K562 (cell line): ENCODE measurements around the gene KLHL6. TPM values are rescaled to one million over a fixed set of nuclear protein-coding genes. Genes with fewer than 3 reads are reported as not detected.

Experiments used
- CCAR2 ChIP-seq: fragments of 200-400 bp; formaldehyde crosslinking; IDR thresholded peaks from 2 replicates; pipeline ENCODE4 v1.6.1; 2017; ENCODE audit warnings: mild to moderate bottlenecking, low read depth, low read length
- DPF2 ChIP-seq: fragments of 450-650 bp; IDR thresholded peaks from 2 replicates; pipeline ENCODE4 v1.6.1; 2016
- HMG20A ChIP-seq: fragments of 450-650 bp; formaldehyde crosslinking; conservative IDR thresholded peaks from 2 replicates; pipeline ENCODE4 v1.4.0; 2020; ENCODE audit warnings: mild to moderate bottlenecking, mixed read lengths
- KLF16 ChIP-seq: IDR thresholded peaks from 2 replicates; pipeline ENCODE4 v1.6.1; 2016; ENCODE audit warnings: antibody characterized with exemption
- POLR3G ChIP-seq: IDR thresholded peaks from 2 replicates; pipeline ENCODE4 v1.6.1; 2011; ENCODE audit not compliant: insufficient read length, insufficient replicate concordance; ENCODE audit errors: extremely low read depth
- SMARCC2 ChIP-seq: fragments of 450-650 bp; IDR thresholded peaks from 2 replicates; pipeline ENCODE4 v1.6.1; 2017; ENCODE audit warnings: antibody characterized with exemption, moderate library complexity, mild to moderate bottlenecking, low read depth
- SMARCE1 ChIP-seq: fragments of 450-650 bp; IDR thresholded peaks from 2 replicates; pipeline ENCODE4 v1.7.1; 2016; ENCODE audit warnings: mild to moderate bottlenecking
- STAG1 ChIP-seq: sonication (generic); formaldehyde crosslinking; IDR thresholded peaks from 2 replicates; pipeline ENCODE4 v1.5.0; 2020; ENCODE audit warnings: missing genetic modification reagents, borderline replicate concordance
- TFAM ChIP-seq: fragments of 250-450 bp; sonication (Bioruptor Pico); conservative IDR thresholded peaks from 2 replicates; pipeline ENCODE4 v1.5.0; 2021; ENCODE audit warnings: mild to moderate bottlenecking, moderate library complexity
- ZNF41 ChIP-seq: fragments of 250-450 bp; sonication (Bioruptor Pico); conservative IDR thresholded peaks from 2 replicates; pipeline ENCODE4 v1.4.0; 2020; ENCODE audit warnings: mild to moderate bottlenecking
- ZNF507 ChIP-seq: conservative IDR thresholded peaks from 2 replicates; pipeline ENCODE4 v1.6.1; 2017; ENCODE audit warnings: missing genetic modification characterization, missing compliant biosample characterization
- ZNF668 ChIP-seq: fragments of 250-450 bp; sonication (Bioruptor Pico); IDR thresholded peaks from 2 replicates; pipeline ENCODE4 v1.8.0; 2022; ENCODE audit warnings: mild to moderate bottlenecking, inconsistent platforms
- polyA plus RNA-seq, 8 experiments: library from polyadenylated mRNA; depleted of rRNA in 4 of 8; stranded (reverse) in 5 of 8; unstranded in 3 of 8; fragments of >200 nt; fragmentation: Nextera tagmentation in 2 of 8; fragmentation: Illumina TruSeq in 1 of 8; extraction: Ambion mirVana in 2 of 8; extraction: Trizol in 1 of 8; gene quantifications; 2 replicates each; pipeline versions ENCODE4 v1.2.1 to v1.2.3, GENCODE V29; 2011 to 2014; ENCODE audit warnings: inconsistent platforms in 1 of 8, missing spikeins in 1 of 8
- total RNA-seq, 7 experiments: library from RNA; depleted of rRNA in 6 of 7; stranded (reverse); fragments of >200 nt in 6 of 7; fragmentation: Illumina TruSeq in 2 of 7; extraction: Trizol in 2 of 7; gene quantifications; 2 replicates each; pipeline versions ENCODE4 v1.2.1 to v1.2.3, GENCODE V29; 2011 to 2021; ENCODE audit warnings: low replicate concordance in 1 of 7
- TF ChIP-seq, protein P1 (sequence below): fragments of 450-650 bp; IDR thresholded peaks from 2 replicates; pipeline ENCODE4 v1.6.1; 2016; ENCODE audit warnings: low read depth, mild to moderate bottlenecking, moderate library complexity
- TF ChIP-seq, protein P2 (sequence below): conservative IDR thresholded peaks from 2 replicates; pipeline ENCODE4 v1.6.1; 2011; ENCODE audit warnings: low read depth, mild to moderate bottlenecking, low read length; ENCODE audit not compliant: control insufficient read depth
- TF ChIP-seq, protein P3 (sequence below): fragments of 450-650 bp; IDR thresholded peaks from 2 replicates; pipeline ENCODE4 v1.6.1; 2016; ENCODE audit warnings: mild to moderate bottlenecking
- TF ChIP-seq, protein P4 (sequence below): fragments of 250-450 bp; sonication (Bioruptor Pico); IDR thresholded peaks from 2 replicates; pipeline ENCODE4 v1.4.0; 2020; ENCODE audit warnings: mild to moderate bottlenecking, moderate library complexity, borderline replicate concordance
- TF ChIP-seq, protein P5 (sequence below): fragments of 250-450 bp; sonication (Bioruptor Pico); IDR thresholded peaks from 2 replicates; pipeline ENCODE4 v1.5.0; 2022; ENCODE audit warnings: mild to moderate bottlenecking
- TF ChIP-seq, protein P6 (sequence below): sonication (generic); formaldehyde crosslinking; IDR thresholded peaks from 2 replicates; pipeline ENCODE4 v1.9.0; 2022; ENCODE audit warnings: mild to moderate bottlenecking, missing genetic modification reagents

KLHL6 gene
- total and polyA plus RNA-seq, 9 of the 15 experiments (the other 6 are each of a cell fraction or from before 2014, with no cell fraction given) = 0.18 to 2.1 (median 1.4) TPM

DNA sequence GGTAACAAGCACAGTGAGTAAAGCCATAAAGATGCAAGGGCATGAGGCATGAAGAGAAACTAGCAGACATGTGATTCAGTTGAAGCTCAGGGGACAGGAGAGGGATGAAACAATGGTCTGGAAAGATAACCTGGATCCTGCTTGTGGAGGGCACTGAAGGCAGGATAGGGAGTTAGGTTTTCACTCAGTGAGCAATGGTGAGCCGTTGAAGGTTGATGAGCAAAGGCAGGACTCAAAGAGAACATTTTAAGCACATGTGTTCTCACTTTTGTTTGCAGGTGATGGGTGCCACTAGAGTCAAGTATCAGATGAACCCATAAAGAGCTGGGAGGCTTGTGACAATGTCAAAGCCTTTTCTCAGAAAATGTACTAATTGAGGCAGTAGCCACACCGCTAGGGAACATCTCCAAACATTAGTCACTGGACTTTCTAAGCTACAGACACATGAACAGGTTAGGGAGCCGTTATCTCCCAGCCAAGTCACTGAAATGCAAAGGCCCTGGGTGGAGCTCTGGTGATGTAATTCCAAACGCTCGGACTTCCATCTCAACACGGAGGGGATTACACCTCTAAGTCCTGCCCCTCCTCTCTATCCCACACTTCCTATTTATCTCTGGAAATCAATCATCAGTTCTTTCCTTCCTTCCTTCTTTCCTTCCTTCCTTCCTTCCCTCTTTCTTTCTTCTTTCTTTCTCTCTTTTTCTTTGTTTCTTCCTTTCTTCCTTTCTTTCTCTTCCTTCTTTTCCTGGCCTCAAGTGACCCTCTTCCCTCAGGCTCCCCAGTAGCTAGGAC, 22.7 kb downstream of the KLHL6 start (continued):
- no peak for TF ChIP-seq SMARCC2
- TF ChIP-seq, protein P1, sequence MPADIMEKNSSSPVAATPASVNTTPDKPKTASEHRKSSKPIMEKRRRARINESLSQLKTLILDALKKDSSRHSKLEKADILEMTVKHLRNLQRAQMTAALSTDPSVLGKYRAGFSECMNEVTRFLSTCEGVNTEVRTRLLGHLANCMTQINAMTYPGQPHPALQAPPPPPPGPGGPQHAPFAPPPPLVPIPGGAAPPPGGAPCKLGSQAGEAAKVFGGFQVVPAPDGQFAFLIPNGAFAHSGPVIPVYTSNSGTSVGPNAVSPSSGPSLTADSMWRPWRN = 0 out of 2 replicates have a peak, but pooled peaks have one; percentile 17
- TF ChIP-seq, protein P2, sequence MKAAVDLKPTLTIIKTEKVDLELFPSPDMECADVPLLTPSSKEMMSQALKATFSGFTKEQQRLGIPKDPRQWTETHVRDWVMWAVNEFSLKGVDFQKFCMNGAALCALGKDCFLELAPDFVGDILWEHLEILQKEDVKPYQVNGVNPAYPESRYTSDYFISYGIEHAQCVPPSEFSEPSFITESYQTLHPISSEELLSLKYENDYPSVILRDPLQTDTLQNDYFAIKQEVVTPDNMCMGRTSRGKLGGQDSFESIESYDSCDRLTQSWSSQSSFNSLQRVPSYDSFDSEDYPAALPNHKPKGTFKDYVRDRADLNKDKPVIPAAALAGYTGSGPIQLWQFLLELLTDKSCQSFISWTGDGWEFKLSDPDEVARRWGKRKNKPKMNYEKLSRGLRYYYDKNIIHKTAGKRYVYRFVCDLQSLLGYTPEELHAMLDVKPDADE = no peak
- no peak for TF ChIP-seq HMG20A (CRISPR knock-in tag)
- TF ChIP-seq, protein P3, sequence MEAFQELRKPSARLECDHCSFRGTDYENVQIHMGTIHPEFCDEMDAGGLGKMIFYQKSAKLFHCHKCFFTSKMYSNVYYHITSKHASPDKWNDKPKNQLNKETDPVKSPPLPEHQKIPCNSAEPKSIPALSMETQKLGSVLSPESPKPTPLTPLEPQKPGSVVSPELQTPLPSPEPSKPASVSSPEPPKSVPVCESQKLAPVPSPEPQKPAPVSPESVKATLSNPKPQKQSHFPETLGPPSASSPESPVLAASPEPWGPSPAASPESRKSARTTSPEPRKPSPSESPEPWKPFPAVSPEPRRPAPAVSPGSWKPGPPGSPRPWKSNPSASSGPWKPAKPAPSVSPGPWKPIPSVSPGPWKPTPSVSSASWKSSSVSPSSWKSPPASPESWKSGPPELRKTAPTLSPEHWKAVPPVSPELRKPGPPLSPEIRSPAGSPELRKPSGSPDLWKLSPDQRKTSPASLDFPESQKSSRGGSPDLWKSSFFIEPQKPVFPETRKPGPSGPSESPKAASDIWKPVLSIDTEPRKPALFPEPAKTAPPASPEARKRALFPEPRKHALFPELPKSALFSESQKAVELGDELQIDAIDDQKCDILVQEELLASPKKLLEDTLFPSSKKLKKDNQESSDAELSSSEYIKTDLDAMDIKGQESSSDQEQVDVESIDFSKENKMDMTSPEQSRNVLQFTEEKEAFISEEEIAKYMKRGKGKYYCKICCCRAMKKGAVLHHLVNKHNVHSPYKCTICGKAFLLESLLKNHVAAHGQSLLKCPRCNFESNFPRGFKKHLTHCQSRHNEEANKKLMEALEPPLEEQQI = 0 out of 2 replicates have a peak, but pooled peaks have one; percentile 47
- no peak for TF ChIP-seq STAG1
- no peak for TF ChIP-seq TFAM (CRISPR knock-in tag)
- peak; percentile 86 for TF ChIP-seq DPF2
- TF ChIP-seq, protein P4, sequence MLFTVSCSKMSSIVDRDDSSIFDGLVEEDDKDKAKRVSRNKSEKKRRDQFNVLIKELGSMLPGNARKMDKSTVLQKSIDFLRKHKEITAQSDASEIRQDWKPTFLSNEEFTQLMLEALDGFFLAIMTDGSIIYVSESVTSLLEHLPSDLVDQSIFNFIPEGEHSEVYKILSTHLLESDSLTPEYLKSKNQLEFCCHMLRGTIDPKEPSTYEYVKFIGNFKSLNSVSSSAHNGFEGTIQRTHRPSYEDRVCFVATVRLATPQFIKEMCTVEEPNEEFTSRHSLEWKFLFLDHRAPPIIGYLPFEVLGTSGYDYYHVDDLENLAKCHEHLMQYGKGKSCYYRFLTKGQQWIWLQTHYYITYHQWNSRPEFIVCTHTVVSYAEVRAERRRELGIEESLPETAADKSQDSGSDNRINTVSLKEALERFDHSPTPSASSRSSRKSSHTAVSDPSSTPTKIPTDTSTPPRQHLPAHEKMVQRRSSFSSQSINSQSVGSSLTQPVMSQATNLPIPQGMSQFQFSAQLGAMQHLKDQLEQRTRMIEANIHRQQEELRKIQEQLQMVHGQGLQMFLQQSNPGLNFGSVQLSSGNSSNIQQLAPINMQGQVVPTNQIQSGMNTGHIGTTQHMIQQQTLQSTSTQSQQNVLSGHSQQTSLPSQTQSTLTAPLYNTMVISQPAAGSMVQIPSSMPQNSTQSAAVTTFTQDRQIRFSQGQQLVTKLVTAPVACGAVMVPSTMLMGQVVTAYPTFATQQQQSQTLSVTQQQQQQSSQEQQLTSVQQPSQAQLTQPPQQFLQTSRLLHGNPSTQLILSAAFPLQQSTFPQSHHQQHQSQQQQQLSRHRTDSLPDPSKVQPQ (CRISPR knock-in tag) = no peak
- no peak for TF ChIP-seq KLF16
- no peak for TF ChIP-seq ZNF668 (CRISPR knock-in tag)
- TF ChIP-seq SMARCE1 = peak; percentile 68; the same call in 1 of the 2 replicates
- TF ChIP-seq ZNF507 = no peak
- no peak for TF ChIP-seq POLR3G
- TF ChIP-seq CCAR2 = no peak
- TF ChIP-seq, protein P5, sequence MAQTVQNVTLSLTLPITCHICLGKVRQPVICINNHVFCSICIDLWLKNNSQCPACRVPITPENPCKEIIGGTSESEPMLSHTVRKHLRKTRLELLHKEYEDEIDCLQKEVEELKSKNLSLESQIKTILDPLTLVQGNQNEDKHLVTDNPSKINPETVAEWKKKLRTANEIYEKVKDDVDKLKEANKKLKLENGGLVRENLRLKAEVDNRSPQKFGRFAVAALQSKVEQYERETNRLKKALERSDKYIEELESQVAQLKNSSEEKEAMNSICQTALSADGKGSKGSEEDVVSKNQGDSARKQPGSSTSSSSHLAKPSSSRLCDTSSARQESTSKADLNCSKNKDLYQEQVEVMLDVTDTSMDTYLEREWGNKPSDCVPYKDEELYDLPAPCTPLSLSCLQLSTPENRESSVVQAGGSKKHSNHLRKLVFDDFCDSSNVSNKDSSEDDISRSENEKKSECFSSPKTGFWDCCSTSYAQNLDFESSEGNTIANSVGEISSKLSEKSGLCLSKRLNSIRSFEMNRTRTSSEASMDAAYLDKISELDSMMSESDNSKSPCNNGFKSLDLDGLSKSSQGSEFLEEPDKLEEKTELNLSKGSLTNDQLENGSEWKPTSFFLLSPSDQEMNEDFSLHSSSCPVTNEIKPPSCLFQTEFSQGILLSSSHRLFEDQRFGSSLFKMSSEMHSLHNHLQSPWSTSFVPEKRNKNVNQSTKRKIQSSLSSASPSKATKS (CRISPR knock-in tag) = no peak
- TF ChIP-seq ZNF41 (CRISPR knock-in tag) = no peak
- TF ChIP-seq, protein P6, sequence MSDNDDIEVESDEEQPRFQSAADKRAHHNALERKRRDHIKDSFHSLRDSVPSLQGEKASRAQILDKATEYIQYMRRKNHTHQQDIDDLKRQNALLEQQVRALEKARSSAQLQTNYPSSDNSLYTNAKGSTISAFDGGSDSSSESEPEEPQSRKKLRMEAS = peak; percentile 21; the same call in 1 of the 2 replicates
